Fibroblast of skin of back (primary cell): ENCODE data around the gene ADK. TPM values are rescaled to one million over a fixed set of nuclear protein-coding genes. Genes with fewer than 3 reads are reported as not detected.
A peak's percentile ranks its signal among the peaks of the same experiment; 100 is the strongest.
"Not testable (repeated sequence)": the region's sequence is repeated elsewhere in the genome, so short reads cannot be mapped to it uniquely, and the experiment has no call there.

Source experiments
- DNase-seq: peaks from one replicate; pipeline ENCODE4 v3.0.0-alpha.2; 2013
- polyA plus RNA-seq, 2 experiments: library from polyadenylated mRNA; unstranded; fragments of 120-200 nt; gene quantifications; one replicate each; pipeline ENCODE4 v1.2.1, GENCODE V29; 2013; ENCODE audit not compliant: insufficient read length in 2 of 2

Gene ADK
- polyA plus RNA-seq (2013, experiment 1 of 2; ENCODE audit: insufficient read length) = 43.6 TPM
- polyA plus RNA-seq (2013, experiment 2 of 2; ENCODE audit: insufficient read length) = 29.3 TPM

GRCh38 chr10:74150990-74151878 lies at the start of gene ADK:
Gene ADK (plus strand): TSS chr10:74151221. CDS start chr10:74151279, 58 bp downstream.
- DNase-seq = peak; percentile 98

- DNase-seq = no peak
Measured at GRCh38 chr10:74103560-74104258, 47.3 kb upstream of the ADK start.

- DNase-seq = no peak
Measured at GRCh38 chr10:74104480-74104879, 46.5 kb upstream of the ADK start.

GRCh38 chr10:74104996-74105395 lies 46.0 kb upstream of the ADK start:
- no peak for DNase-seq

- no peak for DNase-seq
Measured at GRCh38 chr10:74107391-74107790, 43.6 kb upstream of the ADK start.

GRCh38 chr10:74109452-74109851 lies 41.6 kb upstream of the ADK start:
- DNase-seq = no peak

GRCh38 chr10:74110120-74110519 lies 40.9 kb upstream of the ADK start:
- DNase-seq = no peak

- DNase-seq = no peak
Measured at GRCh38 chr10:74111799-74112198, 39.2 kb upstream of the ADK start.

- DNase-seq = no peak
Measured at GRCh38 chr10:74113546-74113945, 37.5 kb upstream of the ADK start.

- no peak for DNase-seq
Measured at GRCh38 chr10:74114041-74114448, 37.0 kb upstream of the ADK start.

GRCh38 chr10:74117738-74118137 lies 33.3 kb upstream of the ADK start:
- no peak for DNase-seq

- peak; percentile 44 for DNase-seq
Measured at GRCh38 chr10:74118804-74119203, 32.2 kb upstream of the ADK start.

GRCh38 chr10:74120911-74121310 lies 30.1 kb upstream of the ADK start:
- DNase-seq = no peak

GRCh38 chr10:74121368-74121767 lies 29.7 kb upstream of the ADK start:
- DNase-seq = no peak

- DNase-seq = no peak
Measured at GRCh38 chr10:74122060-74122459, 29.0 kb upstream of the ADK start.

GRCh38 chr10:74123081-74123480 lies 27.9 kb upstream of the ADK start:
- DNase-seq = no peak

GRCh38 chr10:74133923-74134820 lies 16.8 kb upstream of the ADK start:
- no peak for DNase-seq

- no peak for DNase-seq
Measured at GRCh38 chr10:74135452-74135851, 15.6 kb upstream of the ADK start.

GRCh38 chr10:74137992-74138391 lies 13.0 kb upstream of the ADK start:
- DNase-seq = no peak

- not testable (repeated sequence) for DNase-seq
Measured at GRCh38 chr10:74138596-74138995, 12.4 kb upstream of the ADK start.

GRCh38 chr10:74139981-74140380 lies 11.0 kb upstream of the ADK start:
- DNase-seq = no peak

GRCh38 chr10:74140553-74140952 lies 10.5 kb upstream of the ADK start:
- no peak for DNase-seq

- peak; percentile 84 for DNase-seq
Measured at GRCh38 chr10:74145133-74145532, 5.9 kb upstream of the ADK start.
